ENCODE data around the gene EFHC1. TPM values are rescaled to one million over a fixed set of nuclear protein-coding genes. Genes with fewer than 3 reads are reported as not detected.

The EFHC1 gene
- total RNA-seq, 2 experiments from 2014 or later, result 20.7 to 24.8 TPM

GRCh38 chr6:52399511-52400312, 20.4 kb upstream of the EFHC1 start:
- H4K20me1 ChIP-seq (ENCODE audit: insufficient read depth, low read length), result no peaks in the 10 kb centered on the region
- TF ChIP-seq, protein P1, sequence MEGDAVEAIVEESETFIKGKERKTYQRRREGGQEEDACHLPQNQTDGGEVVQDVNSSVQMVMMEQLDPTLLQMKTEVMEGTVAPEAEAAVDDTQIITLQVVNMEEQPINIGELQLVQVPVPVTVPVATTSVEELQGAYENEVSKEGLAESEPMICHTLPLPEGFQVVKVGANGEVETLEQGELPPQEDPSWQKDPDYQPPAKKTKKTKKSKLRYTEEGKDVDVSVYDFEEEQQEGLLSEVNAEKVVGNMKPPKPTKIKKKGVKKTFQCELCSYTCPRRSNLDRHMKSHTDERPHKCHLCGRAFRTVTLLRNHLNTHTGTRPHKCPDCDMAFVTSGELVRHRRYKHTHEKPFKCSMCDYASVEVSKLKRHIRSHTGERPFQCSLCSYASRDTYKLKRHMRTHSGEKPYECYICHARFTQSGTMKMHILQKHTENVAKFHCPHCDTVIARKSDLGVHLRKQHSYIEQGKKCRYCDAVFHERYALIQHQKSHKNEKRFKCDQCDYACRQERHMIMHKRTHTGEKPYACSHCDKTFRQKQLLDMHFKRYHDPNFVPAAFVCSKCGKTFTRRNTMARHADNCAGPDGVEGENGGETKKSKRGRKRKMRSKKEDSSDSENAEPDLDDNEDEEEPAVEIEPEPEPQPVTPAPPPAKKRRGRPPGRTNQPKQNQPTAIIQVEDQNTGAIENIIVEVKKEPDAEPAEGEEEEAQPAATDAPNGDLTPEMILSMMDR (conservative IDR thresholded peaks at IDR 0.05; ENCODE audit: low read length), result peak; percentile 98
- no peak for TF ChIP-seq EZH2phosphoT487 (IDR thresholded peaks at IDR 0.05; ENCODE audit: borderline replicate concordance, low read depth, low read length)
- ChIA-PET POLR2A (interaction anchor here (0.6 to 7.9 kb wide), 5 partner anchors 8 to 764 kb away, joined by 3 to 56 read pairs (median 3); partner anchors contain the start of gene MCM3), CTCF (ENCODE audit: unreplicated experiment) (interaction anchor here (1.0 kb wide), 2 partner anchors 113 to 114 kb away, joined by 3 to 5 read pairs; no protein-coding TSS in a partner anchor)
- H3K79me2 ChIP-seq (ENCODE audit: insufficient read depth, low read depth, low read length), result no peaks in the 10 kb centered on the region
- intact Hi-C loops (cut with micrococcal nuclease; ENCODE audit: unreplicated experiment), result loop anchor here (1.0 to 10.0 kb wide), 3 partner anchors 92 to 335 kb away; no protein-coding TSS in a partner anchor
- H3K9me3 ChIP-seq (ENCODE audit: low read length), result no peaks in the 10 kb centered on the region
- peaks cover 7% of the 10 kb centered on the region for H3K4me1 ChIP-seq (ENCODE audit: insufficient read depth, low read length, poor library complexity, severe bottlenecking)
- no peak overlapping the region for H3K4me3 ChIP-seq (ENCODE audit: low read depth, low read length, poor library complexity, severe bottlenecking)
- no peaks in the 10 kb centered on the region for H3K36me3 ChIP-seq (ENCODE audit: insufficient read depth, low read length)
- no TSS peak for BruUV-seq (replicated peaks)
- peak; percentile 64 for DNase-seq (ENCODE audit: low spot score)
- no peak overlapping the region for H3K27ac ChIP-seq (ENCODE audit: low read depth, low read length, poor library complexity, severe bottlenecking)
- H3K9me2 ChIP-seq (ENCODE audit: insufficient read depth, low read length), result no peaks in the 10 kb centered on the region
- H3K4me2 ChIP-seq (ENCODE audit: low read length), result no peak overlapping the region
- H2AFZ ChIP-seq (ENCODE audit: low read length), result no peak overlapping the region

DNA sequence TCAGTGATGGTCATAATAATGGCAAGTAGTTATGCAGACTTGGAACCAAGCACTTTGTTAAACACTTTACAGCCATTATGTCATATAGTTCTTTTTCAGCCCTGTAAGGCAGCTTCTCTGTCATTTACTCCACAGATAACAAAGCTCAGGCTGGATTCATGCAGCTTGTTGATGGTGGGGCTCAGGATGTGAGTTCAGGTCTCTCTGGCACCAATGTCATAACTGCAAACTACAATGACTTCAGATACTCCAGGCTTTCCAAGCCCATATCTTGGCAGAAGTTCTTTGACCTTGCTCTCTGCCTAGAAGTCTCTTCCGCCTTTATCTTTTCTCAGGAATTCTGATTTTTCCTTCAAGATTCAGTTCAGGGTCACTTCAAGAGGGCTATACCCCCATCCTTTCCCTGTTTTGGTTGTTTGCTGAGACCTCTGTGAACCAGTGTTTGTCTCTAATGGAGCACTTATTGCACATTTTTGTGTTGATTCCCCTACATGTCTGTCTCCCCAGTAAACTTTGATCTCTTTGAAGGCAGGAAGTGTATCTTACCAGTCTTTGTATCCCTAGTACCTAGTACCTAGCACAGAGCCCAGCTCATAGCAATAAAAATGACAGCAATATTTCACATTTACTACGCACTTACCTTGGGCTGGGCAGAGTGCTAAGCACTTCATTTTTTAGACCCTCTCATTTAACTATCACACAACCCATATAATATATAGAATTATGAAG, 19.7 kb upstream of the EFHC1 start:
- H3K9me2 ChIP-seq (ENCODE audit: insufficient read depth, low read length), result no peaks in the 10 kb centered on the region
- peaks cover 7% of the 10 kb centered on the region for H3K4me1 ChIP-seq (ENCODE audit: insufficient read depth, low read length, poor library complexity, severe bottlenecking)
- no peak for DNase-seq (ENCODE audit: low spot score)
- no peaks in the 10 kb centered on the region for H3K9me3 ChIP-seq (ENCODE audit: low read length)
- intact Hi-C loops (cut with micrococcal nuclease; ENCODE audit: unreplicated experiment), result no loop called here
- H4K20me1 ChIP-seq (ENCODE audit: insufficient read depth, low read length), result no peaks in the 10 kb centered on the region
- no TSS peak for BruUV-seq (replicated peaks)
- ChIA-PET POLR2A (interaction anchor here (0.6 to 7.9 kb wide), 6 partner anchors 9 to 124 kb away, joined by 3 to 56 read pairs (median 3); partner anchors contain the start of gene MCM3), CTCF (ENCODE audit: unreplicated experiment) (interaction anchor here (1.0 kb wide), 1 partner anchor 114 kb away, joined by 5 read pairs; no protein-coding TSS in a partner anchor)
- H3K36me3 ChIP-seq (ENCODE audit: insufficient read depth, low read length), result no peaks in the 10 kb centered on the region
- H2AFZ ChIP-seq (ENCODE audit: low read length), result no peak overlapping the region
- no peak overlapping the region for H3K4me3 ChIP-seq (ENCODE audit: low read depth, low read length, poor library complexity, severe bottlenecking)
- H3K27ac ChIP-seq (ENCODE audit: low read depth, low read length, poor library complexity, severe bottlenecking), result no peak overlapping the region
- H3K4me2 ChIP-seq (ENCODE audit: low read length), result no peak overlapping the region
- H3K79me2 ChIP-seq (ENCODE audit: insufficient read depth, low read depth, low read length), result no peaks in the 10 kb centered on the region
- no peak for TF ChIP-seq EZH2phosphoT487 (IDR thresholded peaks at IDR 0.05; ENCODE audit: borderline replicate concordance, low read depth, low read length)
- TF ChIP-seq, protein P1 (conservative IDR thresholded peaks at IDR 0.05; ENCODE audit: low read length), result no peak
